ENCODE data around the gene SKOR1. TPM values are rescaled to one million over a fixed set of nuclear protein-coding genes. Genes with fewer than 3 reads are reported as not detected.

The SKOR1 gene
- total RNA-seq, 6 experiments from 2014 or later = 0.05 to 0.21 (median 0.09) TPM; not detected in 1

- H3K36me3 ChIP-seq = no peaks in the 10 kb centered on the region
- peak; percentile 99 to 100 (median 99) for ATAC-seq
- WGBS (ENCODE audit: insufficient coverage, low coverage, low lambda C conversion rate, missing lambda C conversion rate) = 0% methylated on average over 7 of the region's 41 CpGs
- peaks cover 0 to 4% (median 0%) of the 10 kb centered on the region in 4 donors for H3K4me1 ChIP-seq
- no peak overlapping the region for H3K27ac ChIP-seq
- peak overlapping the region; percentile 50 to 56 (median 51) for H3K4me3 ChIP-seq
- intact Hi-C loops (cut with DNase I) = no loop called here
- H3K9me3 ChIP-seq = no peaks in the 10 kb centered on the region
- TF ChIP-seq POLR2A (IDR thresholded peaks at IDR 0.05) (no peak), CTCF (IDR thresholded peaks at IDR 0.05) (peak; percentile 85 to 95 (median 92))
- DNase-seq = peak; percentile 83 to 86 (median 85)
- H3K27me3 ChIP-seq = no peaks in the 10 kb centered on the region
Observed at GRCh38 chr15:67863442-67863987, 38.2 kb downstream of the SKOR1 start.

- H3K27ac ChIP-seq = no peak overlapping the region
- no peak for DNase-seq
- no peak for ATAC-seq
- H3K4me3 ChIP-seq = no peak overlapping the region
- WGBS (ENCODE audit: insufficient coverage, low coverage, low lambda C conversion rate, missing lambda C conversion rate) = 85% methylated on average over 3 of the region's 3 CpGs
- H3K27me3 ChIP-seq = no peaks in the 10 kb centered on the region
- peaks cover 0 to 4% (median 0%) of the 10 kb centered on the region in 4 donors for H3K4me1 ChIP-seq
- intact Hi-C loops (cut with DNase I) = no loop called here
- no peaks in the 10 kb centered on the region for H3K36me3 ChIP-seq
- H3K9me3 ChIP-seq = peaks cover 0 to 4% (median 0%) of the 10 kb centered on the region in 4 donors
- TF ChIP-seq CTCF (IDR thresholded peaks at IDR 0.05) (no peak), POLR2A (IDR thresholded peaks at IDR 0.05) (no peak)
Observed at GRCh38 chr15:67865331-67865730, 40.0 kb downstream of the SKOR1 start.

- H3K27ac ChIP-seq = no peak overlapping the region
- H3K4me3 ChIP-seq = no peak overlapping the region
- no peaks in the 10 kb centered on the region for H3K27me3 ChIP-seq
- TF ChIP-seq CTCF (IDR thresholded peaks at IDR 0.05) (no peak), POLR2A (IDR thresholded peaks at IDR 0.05) (no peak)
- peaks cover 0 to 4% (median 0%) of the 10 kb centered on the region in 4 donors for H3K9me3 ChIP-seq
- DNase-seq = peak in 1 of 3 donors; percentile 17
- ATAC-seq = no peak
- H3K36me3 ChIP-seq = no peaks in the 10 kb centered on the region
- H3K4me1 ChIP-seq = peaks cover 0 to 4% (median 0%) of the 10 kb centered on the region in 4 donors
- 73% methylated on average over 4 of the region's 4 CpGs for WGBS (ENCODE audit: insufficient coverage, low coverage, low lambda C conversion rate, missing lambda C conversion rate)
- intact Hi-C loops (cut with DNase I) = no loop called here
Observed at GRCh38 chr15:67865766-67866165, 40.5 kb downstream of the SKOR1 start.

- Histone ChIP-seq H3K27me3 (no peaks in the 10 kb centered on the region), H3K4me1 (no peaks in the 10 kb centered on the region), H3K36me3 (no peaks in the 10 kb centered on the region), H3K4me3 (no peak overlapping the region), H3K27ac (no peak overlapping the region), H3K9me3 (peaks cover 0 to 4% (median 0%) of the 10 kb centered on the region in 4 donors)
- TF ChIP-seq POLR2A (IDR thresholded peaks at IDR 0.05) (no peak), CTCF (IDR thresholded peaks at IDR 0.05) (no peak)
- intact Hi-C loops (cut with DNase I) = no loop called here
- DNase-seq (peak in 1 of 3 donors; percentile 23), ATAC-seq (no peak)
- 85% methylated on average over 3 of the region's 3 CpGs for WGBS (ENCODE audit: insufficient coverage, low coverage, low lambda C conversion rate, missing lambda C conversion rate)
Observed at GRCh38 chr15:67869701-67870100, 44.4 kb downstream of the SKOR1 start.
